ENCODE results near the gene C1orf87. TPM values are rescaled to one million over a fixed set of nuclear protein-coding genes. Genes with fewer than 3 reads are reported as not detected.

C1orf87 gene
- total and polyA plus RNA-seq, 7 donors = not detected

DNA sequence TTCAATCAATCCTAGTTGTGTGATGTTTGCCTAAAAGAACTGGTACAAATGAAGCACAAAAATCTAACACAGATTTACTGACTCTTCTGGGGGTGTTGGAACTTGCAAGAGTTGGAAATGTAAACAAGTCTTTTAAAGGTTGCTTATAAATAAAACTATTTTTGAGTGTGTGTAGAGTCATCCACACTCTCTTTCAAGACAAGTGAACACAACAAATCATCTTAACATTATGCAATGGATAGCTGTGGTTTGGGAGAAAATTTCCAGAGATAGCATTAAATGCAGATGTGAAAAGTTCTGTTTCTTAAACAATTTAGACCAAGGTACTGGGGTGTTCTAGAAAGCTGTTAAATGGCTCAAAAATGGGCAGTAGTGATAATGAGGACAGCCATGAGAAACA lies 28.7 kb downstream of the C1orf87 start:
- DNase-seq (no peak), ATAC-seq (no peak)
- TF ChIP-seq, protein P1, sequence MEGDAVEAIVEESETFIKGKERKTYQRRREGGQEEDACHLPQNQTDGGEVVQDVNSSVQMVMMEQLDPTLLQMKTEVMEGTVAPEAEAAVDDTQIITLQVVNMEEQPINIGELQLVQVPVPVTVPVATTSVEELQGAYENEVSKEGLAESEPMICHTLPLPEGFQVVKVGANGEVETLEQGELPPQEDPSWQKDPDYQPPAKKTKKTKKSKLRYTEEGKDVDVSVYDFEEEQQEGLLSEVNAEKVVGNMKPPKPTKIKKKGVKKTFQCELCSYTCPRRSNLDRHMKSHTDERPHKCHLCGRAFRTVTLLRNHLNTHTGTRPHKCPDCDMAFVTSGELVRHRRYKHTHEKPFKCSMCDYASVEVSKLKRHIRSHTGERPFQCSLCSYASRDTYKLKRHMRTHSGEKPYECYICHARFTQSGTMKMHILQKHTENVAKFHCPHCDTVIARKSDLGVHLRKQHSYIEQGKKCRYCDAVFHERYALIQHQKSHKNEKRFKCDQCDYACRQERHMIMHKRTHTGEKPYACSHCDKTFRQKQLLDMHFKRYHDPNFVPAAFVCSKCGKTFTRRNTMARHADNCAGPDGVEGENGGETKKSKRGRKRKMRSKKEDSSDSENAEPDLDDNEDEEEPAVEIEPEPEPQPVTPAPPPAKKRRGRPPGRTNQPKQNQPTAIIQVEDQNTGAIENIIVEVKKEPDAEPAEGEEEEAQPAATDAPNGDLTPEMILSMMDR (IDR thresholded peaks at IDR 0.05) = no peak
- intact Hi-C loops (cut with DNase I) = no loop called here
- no peak overlapping the region for H3K4me3 ChIP-seq
- no peaks in the 10 kb centered on the region for H3K36me3 ChIP-seq (ENCODE audit: insufficient read depth in 1 of 2, low read depth in 1 of 2)
- no peak overlapping the region for H3K27ac ChIP-seq
- no peaks in the 10 kb centered on the region for H3K4me1 ChIP-seq
- H3K9me3 ChIP-seq = peaks cover 7% of the 10 kb centered on the region
- no peaks in the 10 kb centered on the region for H3K27me3 ChIP-seq (ENCODE audit: insufficient read depth in 3 of 3, low read length in 2 of 3)

DNA sequence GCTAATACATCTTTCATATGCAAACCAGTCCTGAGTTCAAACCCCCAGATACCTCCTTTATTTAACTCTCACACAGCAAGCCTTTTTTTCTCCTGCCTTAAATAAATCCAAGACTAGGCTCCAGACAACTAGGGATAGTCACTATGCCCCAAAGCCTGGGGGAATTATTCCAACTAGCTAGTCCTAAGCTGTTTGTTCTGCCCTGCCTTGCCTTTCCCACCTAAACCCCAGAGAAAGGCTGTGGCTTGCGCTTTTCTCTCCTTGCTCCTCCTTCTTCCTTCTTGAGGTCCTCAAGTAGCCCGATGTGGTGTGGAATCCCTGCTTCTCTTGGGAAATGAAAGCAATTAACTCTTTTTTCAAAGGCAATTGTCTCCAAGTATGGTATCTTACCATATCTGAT lies 31.8 kb downstream of the C1orf87 start:
- DNase-seq = no peak
- 57 to 66% (median 64%) methylated on average over 2 of the region's 2 CpGs for WGBS, 3 donors
- intact Hi-C loops (cut with DNase I) = no loop called here
- no peak overlapping the region for H3K27ac ChIP-seq
- TF ChIP-seq, protein P1 (IDR thresholded peaks at IDR 0.05) = no peak
- H3K36me3 ChIP-seq (ENCODE audit: insufficient read depth in 1 of 2, low read depth in 1 of 2) = no peaks in the 10 kb centered on the region
- no peaks in the 10 kb centered on the region for H3K27me3 ChIP-seq (ENCODE audit: insufficient read depth in 3 of 3, low read length in 2 of 3)
- no peaks in the 10 kb centered on the region for H3K9me3 ChIP-seq
- H3K4me3 ChIP-seq = no peak overlapping the region
- no peak for ATAC-seq
- no peaks in the 10 kb centered on the region for H3K4me1 ChIP-seq

GRCh38 chr1:60037669-60038068 lies 35.9 kb downstream of the C1orf87 start:
- no peaks in the 10 kb centered on the region for H3K27me3 ChIP-seq (ENCODE audit: insufficient read depth in 3 of 3, low read length in 2 of 3)
- TF ChIP-seq, protein P1 (IDR thresholded peaks at IDR 0.05) = no peak
- H3K4me3 ChIP-seq = no peak overlapping the region
- no peaks in the 10 kb centered on the region for H3K9me3 ChIP-seq
- no peaks in the 10 kb centered on the region for H3K4me1 ChIP-seq
- ATAC-seq = no peak
- intact Hi-C loops (cut with DNase I) = no loop called here
- H3K27ac ChIP-seq = no peak overlapping the region
- DNase-seq = no peak
- 92 to 100% (median 96%) methylated on average over 1 of the region's 1 CpG for WGBS, 3 donors
- H3K36me3 ChIP-seq (ENCODE audit: insufficient read depth in 1 of 2, low read depth in 1 of 2) = no peaks in the 10 kb centered on the region

- WGBS, 3 donors = 72 to 74% (median 72%) methylated on average over 6 of the region's 6 CpGs
- H3K4me3 ChIP-seq = no peak overlapping the region
- ATAC-seq = no peak
Measured at GRCh38 chr1:60036856-60037460, 36.6 kb downstream of the C1orf87 start.

More at GRCh38 chr1:60036856-60037460, 36.6 kb downstream of the C1orf87 start:
- Histone ChIP-seq H3K36me3 (ENCODE audit: insufficient read depth in 1 of 2, low read depth in 1 of 2) (no peaks in the 10 kb centered on the region), H3K9me3 (no peaks in the 10 kb centered on the region), H3K27me3 (ENCODE audit: insufficient read depth in 3 of 3, low read length in 2 of 3) (no peaks in the 10 kb centered on the region), H3K4me1 (no peaks in the 10 kb centered on the region), H3K27ac (no peak overlapping the region)
- TF ChIP-seq, protein P1 (IDR thresholded peaks at IDR 0.05) = no peak
- intact Hi-C loops (cut with DNase I) = no loop called here
- no peak for DNase-seq

All from psoas muscle (tissue), 8 donors.